ENCODE measurements around the gene GBGT1. TPM values are rescaled to one million over a fixed set of nuclear protein-coding genes. Genes with fewer than 3 reads are reported as not detected.

GBGT1 gene
- total and polyA plus RNA-seq, 10 donors, result 9.2 to 52.8 (median 30.7) TPM

DNA sequence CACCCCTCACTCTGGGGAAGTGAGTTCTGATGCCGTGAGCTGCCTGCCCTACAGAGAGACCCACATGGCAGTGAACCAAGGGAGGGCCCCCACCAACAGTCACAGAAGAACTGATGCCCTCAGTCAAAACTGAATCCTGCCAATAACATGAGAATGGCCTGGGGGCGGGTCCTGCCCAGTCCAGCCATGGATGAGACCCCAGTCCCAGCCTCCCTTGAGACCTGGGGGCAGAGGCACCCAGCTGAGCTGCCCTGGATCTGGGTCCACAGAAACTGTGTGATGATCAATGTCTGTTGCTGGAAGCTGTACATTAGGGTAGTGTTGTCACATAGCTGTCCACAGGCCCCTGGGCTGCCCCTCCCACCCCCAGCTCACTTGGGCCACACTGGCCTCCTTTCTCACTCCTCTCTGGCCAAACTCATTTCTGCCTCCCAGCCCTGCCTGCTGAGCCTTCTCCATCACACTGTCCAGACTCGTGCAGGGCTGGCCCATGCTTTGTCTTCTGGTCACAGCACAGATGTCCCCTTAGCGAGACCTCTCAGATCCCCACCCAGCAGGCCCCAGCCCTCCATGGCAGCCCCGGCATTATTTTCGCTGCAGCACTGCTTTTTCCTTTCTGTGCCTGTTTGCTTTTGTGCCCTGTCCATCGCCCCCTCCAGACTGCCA lies 16.8 kb downstream of the GBGT1 start:
- Histone ChIP-seq H3K4me1 (peaks cover 31 to 73% (median 61%) of the 10 kb centered on the region in 6 donors), H3K27me3 (replicated peaks in 1 of 7) (no peaks in the 10 kb centered on the region), H3K36me3 (no peaks in the 10 kb centered on the region), H3K9me3 (no peaks in the 10 kb centered on the region), H3K27ac (peak overlapping the region in 2 of 8 donors; percentile 87 to 93), H3K4me3 (peak overlapping the region in 1 of 8 donors; percentile 90)
- 67 to 76% (median 72%) methylated on average over 6 to 7 of the region's 7 CpGs for WGBS, 5 donors
- no peak for TF ChIP-seq POLR2AphosphoS5 (IDR thresholded peaks at IDR 0.05)
- TF ChIP-seq POLR2A (IDR thresholded peaks at IDR 0.05), result no peak
- TF ChIP-seq, protein P1, sequence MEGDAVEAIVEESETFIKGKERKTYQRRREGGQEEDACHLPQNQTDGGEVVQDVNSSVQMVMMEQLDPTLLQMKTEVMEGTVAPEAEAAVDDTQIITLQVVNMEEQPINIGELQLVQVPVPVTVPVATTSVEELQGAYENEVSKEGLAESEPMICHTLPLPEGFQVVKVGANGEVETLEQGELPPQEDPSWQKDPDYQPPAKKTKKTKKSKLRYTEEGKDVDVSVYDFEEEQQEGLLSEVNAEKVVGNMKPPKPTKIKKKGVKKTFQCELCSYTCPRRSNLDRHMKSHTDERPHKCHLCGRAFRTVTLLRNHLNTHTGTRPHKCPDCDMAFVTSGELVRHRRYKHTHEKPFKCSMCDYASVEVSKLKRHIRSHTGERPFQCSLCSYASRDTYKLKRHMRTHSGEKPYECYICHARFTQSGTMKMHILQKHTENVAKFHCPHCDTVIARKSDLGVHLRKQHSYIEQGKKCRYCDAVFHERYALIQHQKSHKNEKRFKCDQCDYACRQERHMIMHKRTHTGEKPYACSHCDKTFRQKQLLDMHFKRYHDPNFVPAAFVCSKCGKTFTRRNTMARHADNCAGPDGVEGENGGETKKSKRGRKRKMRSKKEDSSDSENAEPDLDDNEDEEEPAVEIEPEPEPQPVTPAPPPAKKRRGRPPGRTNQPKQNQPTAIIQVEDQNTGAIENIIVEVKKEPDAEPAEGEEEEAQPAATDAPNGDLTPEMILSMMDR (IDR thresholded peaks at IDR 0.05 in 8 of 11, conservative IDR thresholded peaks at IDR 0.05 in 3 of 11), result no peak
- DNase-seq, result no peak
- intact Hi-C loops (cut with DNase I; ENCODE audit: low total_unique reads), result loop anchor here (5.0 kb wide), 1 partner anchor 105 kb away; no protein-coding TSS in a partner anchor

DNA sequence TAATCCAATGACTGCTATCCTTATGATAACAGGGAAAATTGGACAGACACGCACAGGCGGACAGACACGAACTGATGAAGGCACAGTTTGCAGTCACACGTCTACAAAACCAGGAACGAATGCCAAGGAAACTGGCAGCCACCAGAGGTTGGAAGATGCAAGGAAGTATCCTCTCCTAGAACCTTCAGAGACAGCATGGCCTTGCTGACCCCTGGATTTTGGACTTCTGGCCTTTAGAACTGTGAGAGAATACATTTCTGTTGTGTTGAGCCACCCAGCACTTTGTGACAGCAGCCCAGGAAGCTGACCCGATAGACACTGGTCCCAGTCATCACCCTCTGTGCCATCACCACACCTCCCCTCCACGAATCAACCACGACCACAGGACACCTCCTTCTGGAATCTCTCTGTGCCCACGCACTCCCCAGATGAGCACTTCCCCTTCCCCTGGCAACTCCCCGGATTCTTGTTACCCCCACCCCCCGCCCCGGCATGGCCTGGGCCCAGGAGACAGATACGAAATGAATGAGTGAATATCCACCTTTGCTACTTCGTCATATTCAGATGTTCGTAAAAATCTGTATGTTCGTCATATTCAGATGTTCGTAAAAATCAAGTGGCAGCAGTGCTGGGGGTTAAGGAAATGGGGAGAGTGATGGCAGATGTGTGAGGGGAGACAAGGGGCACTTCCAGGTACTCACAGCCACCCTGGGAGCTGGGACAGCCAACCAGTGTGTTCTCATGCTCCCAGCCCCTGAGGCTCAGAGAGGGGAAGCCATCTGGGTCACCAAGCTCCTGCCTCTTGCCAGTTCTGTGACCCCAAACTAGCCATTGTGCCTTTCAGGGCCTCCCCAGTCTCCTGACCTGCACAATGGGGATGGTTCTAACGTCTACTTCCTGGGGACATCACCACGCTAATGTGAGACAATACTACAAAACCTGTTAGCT lies 18.5 kb downstream of the GBGT1 start:
- TF ChIP-seq POLR2AphosphoS5 (IDR thresholded peaks at IDR 0.05) (no peak), POLR2A (IDR thresholded peaks at IDR 0.05) (no peak)
- WGBS, 5 donors, result 67 to 82% (median 71%) methylated on average over 18 to 19 of the region's 19 CpGs
- Histone ChIP-seq H3K27me3 (replicated peaks in 1 of 7) (no peaks in the 10 kb centered on the region), H3K27ac (peak overlapping the region in 7 of 8 donors; percentile 42 to 89 (median 80)), H3K4me1 (peaks cover 35 to 90% (median 77%) of the 10 kb centered on the region in 6 donors), H3K9me3 (no peaks in the 10 kb centered on the region), H3K36me3 (no peaks in the 10 kb centered on the region), H3K4me3 (peak overlapping the region in 1 of 8 donors; percentile 36)
- DNase-seq, result no peak
- intact Hi-C loops (cut with DNase I; ENCODE audit: low total_unique reads), result loop anchor here (2.0 to 5.0 kb wide), 2 partner anchors 42 to 103 kb away; no protein-coding TSS in a partner anchor

GRCh38 chr9:133144142-133144903 lies 19.4 kb downstream of the GBGT1 start:
- Histone ChIP-seq H3K36me3 (no peaks in the 10 kb centered on the region), H3K27ac (peak overlapping the region; percentile 6 to 89 (median 77)), H3K4me1 (peaks cover 35 to 91% (median 72%) of the 10 kb centered on the region in 6 donors), H3K4me3 (peak overlapping the region in 6 of 8 donors; percentile 23 to 60 (median 30)), H3K9me3 (no peaks in the 10 kb centered on the region), H3K27me3 (replicated peaks in 1 of 7) (no peaks in the 10 kb centered on the region)
- DNase-seq, result peak; percentile 96
- TF ChIP-seq POLR2AphosphoS5 (IDR thresholded peaks at IDR 0.05) (peak; percentile 84 to 92 (median 87)), POLR2A (IDR thresholded peaks at IDR 0.05) (peak in 1 of 3 donors; percentile 4)
- TF ChIP-seq, protein P1 (IDR thresholded peaks at IDR 0.05 in 8 of 11, conservative IDR thresholded peaks at IDR 0.05 in 3 of 11), result peak; percentile 90 to 99 (median 98)
- intact Hi-C loops (cut with DNase I; ENCODE audit: low total_unique reads), result loop anchor here (2.0 kb wide), 1 partner anchor 42 kb away; no protein-coding TSS in a partner anchor
- 5 to 13% (median 7%) methylated on average over 34 to 52 of the region's 52 CpGs for WGBS, 5 donors

DNA sequence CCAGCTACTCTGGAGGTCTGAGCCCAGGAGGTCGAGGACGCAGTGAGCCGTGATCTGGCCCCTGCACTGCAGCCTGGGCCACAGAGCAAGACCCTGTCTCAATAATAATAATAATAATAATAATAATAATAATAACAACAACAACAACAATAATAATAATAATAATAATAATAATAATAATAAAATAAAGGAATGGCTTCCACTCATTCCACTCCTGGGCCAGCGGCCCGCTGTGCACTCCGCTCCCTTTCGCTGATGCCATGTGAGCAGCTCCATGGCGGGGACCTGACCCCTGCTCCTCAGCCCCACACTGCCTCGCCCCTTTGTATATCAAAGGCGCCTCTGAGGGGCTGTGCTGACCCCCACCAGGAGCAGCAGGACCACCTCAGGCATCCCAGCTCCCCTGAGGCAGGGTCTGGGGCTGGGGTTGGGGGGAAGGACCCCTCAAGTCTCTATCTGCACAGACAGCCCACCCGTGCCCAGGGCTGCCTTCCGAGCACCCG lies 20.0 kb downstream of the GBGT1 start:
- Histone ChIP-seq H3K9me3 (no peaks in the 10 kb centered on the region), H3K27me3 (replicated peaks in 1 of 7) (no peaks in the 10 kb centered on the region), H3K36me3 (no peaks in the 10 kb centered on the region), H3K4me3 (peak overlapping the region in 6 of 8 donors; percentile 23 to 60 (median 30)), H3K27ac (peak overlapping the region; percentile 6 to 89 (median 77)), H3K4me1 (peaks cover 35 to 90% (median 71%) of the 10 kb centered on the region in 6 donors)
- DNase-seq, result no peak
- 84 to 91% (median 88%) methylated on average over 12 to 13 of the region's 13 CpGs for WGBS, 5 donors
- TF ChIP-seq, protein P1 (IDR thresholded peaks at IDR 0.05 in 8 of 11, conservative IDR thresholded peaks at IDR 0.05 in 3 of 11), result no peak
- TF ChIP-seq POLR2A (IDR thresholded peaks at IDR 0.05) (no peak), POLR2AphosphoS5 (IDR thresholded peaks at IDR 0.05) (no peak)
- intact Hi-C loops (cut with DNase I; ENCODE audit: low total_unique reads), result loop anchor here (2.0 kb wide), 1 partner anchor 41 kb away; no protein-coding TSS in a partner anchor

All from spleen (tissue), 11 donors.